ENCODE results near the gene NUTM1.
"Not testable (repeated sequence)": the region's sequence is repeated elsewhere in the genome, so short reads cannot be mapped to it uniquely, and the experiment has no call there.

The NUTM1 gene

GRCh38 chr15:34362047-34362773 is 19.1 kb downstream of the NUTM1 start:
- DNase-seq (ENCODE audit: low spot score): no peak

DNA sequence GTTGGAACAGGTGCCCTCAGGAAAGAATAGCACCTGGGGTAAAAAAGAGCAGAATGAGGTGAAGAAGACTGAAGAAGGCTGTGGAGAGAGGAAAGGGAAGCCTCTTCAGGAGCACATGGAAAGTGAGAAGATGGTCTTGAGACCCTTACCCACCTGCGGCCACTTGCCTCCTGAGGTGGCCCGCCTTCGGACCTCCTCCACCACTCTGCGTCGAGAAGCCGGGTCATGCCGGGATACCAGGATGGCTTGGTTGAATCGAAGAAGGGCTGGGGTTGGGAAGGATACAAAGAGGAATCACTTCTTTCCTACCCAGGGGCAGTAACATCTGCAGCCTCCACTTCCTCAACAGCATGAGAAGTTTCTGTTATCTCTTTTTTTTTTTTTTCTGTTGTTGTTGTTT is 20.9 kb downstream of the NUTM1 start:
- no peak for DNase-seq (ENCODE audit: low spot score)

DNA sequence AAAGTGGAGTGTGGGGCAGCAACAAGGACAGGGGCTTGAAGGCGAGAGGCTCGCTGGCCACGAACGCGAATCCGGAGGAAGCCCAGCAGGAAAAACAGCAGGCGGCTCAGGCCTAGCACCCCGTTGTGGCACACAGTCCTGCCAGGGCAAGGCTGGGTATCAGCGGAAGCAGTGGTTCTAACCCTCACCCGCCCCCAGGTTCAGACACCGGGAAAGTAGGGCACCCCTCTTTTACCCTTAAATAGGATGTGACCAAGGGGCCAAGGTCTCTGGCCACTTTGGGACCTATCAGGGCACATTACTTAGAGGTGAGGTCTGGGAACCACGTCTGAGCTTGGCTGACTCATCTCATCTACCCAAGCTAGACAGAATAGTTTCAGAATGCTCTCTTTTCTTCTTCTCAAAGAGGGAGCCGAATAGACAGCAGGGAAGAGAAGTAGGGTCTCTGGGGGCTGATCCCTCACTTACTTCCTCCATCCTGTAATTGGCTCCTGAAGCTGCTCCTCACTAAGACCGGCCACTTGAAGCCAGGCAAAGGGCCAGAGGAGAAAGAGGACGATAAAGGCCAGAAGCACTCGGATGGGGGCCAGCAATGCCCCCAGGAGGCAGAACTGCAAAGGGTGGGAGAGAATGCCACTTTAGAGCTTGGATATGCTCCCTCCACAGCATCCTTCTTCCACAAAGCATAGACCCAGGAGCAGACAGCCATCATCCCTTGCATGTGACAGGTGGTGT is 22.1 kb downstream of the NUTM1 start:
- no peak for DNase-seq (ENCODE audit: low spot score)

GRCh38 chr15:34365836-34366235 is 22.7 kb downstream of the NUTM1 start:
- peak; percentile 16 for DNase-seq (ENCODE audit: low spot score)

DNA sequence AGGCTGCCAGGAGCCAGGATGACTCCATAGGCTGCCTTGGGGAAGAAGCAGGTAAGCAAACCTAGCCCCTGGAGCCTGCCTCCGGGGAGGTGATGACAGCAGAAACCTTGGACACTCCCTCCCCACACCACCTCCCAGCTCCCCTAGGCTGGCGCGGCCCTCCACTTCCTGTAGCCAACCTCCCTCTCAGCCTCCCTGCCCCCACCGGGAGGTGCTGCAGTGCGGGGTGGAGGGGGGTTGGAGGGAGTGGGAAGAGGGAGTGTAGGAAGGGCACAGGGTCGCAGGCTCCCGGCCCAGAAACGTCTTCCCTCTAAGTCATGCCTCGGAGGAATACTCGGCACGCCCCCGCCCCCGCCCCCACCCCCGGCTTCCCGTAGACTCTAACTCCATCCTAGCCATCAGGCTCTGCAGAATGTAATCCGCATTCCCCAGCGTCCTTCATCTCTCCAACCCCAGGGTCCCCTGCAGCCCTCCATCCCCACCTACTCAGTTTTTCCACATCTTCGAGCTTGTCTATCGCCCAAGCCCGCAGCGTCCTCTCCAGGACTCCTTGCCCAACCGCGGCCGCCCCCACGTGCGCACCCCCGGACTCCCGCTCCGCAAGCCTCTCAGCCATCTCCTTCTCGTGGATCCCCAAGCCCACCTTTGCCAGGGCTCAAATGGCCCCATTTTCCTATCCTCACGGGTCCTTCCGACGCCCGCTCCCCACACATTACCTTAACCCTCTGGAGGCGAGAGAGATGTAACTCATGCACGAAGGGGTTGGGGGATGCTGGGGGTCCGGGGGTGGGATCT is 23.4 kb downstream of the NUTM1 start:
- peak; percentile 60 for DNase-seq (ENCODE audit: low spot score)

DNA sequence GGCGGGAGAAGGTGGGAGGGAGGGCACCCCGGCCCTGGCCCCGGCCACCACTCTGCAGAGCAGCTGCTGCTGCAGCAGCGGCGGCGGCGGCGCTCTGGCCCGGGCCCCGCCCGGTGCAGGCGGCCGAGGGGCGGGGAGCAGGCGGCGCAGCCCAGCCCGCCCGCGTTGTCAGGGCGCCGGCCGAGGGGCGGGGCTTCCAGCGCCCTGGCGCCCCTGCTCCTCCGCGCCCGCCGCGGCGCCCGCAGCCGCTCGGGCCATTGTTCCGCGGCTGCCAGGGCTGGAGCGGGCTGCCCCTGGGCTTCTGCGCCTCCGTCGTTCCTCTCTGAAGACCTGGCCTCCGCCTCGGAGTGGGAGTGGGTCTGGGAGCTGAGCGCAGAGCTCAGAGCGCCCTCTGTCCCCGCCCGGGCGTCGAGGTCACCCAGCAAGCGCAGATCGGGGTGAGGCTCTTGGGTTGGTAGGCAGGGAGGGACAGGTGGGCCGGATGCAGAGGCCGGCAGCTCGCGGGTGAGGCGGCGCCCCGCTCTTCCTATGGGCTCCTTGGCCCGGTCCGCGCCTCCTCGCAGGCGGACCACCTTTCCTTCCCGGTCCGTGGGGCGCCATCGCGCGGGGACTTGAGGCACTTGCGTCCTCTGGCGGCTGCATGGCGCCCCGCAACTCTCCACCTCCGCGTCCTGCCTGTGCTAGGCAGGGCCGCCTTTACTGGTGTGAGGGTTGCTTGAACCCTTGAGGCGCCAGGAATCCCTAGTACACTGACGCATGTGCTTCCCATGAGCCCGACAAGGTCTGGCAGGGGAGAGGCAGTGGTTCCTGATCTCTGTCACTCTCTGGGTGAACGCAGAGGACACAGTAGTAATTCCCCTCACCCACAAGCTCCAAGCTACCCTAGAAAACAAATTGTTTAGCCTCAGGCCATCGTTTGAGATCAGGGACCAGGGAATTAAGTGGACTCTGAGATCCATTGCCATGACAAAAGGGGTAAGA is 24.3 kb downstream of the NUTM1 start, which contains the start of gene LPCAT4:
Gene LPCAT4 (minus strand): TSS at position 96 of the 981 bp plus-strand sequence. CDS start 96 bp downstream, outside the sequence.
- DNase-seq (ENCODE audit: low spot score): peak; percentile 90

GRCh38 chr15:34370129-34370528 is 27.0 kb downstream of the NUTM1 start:
- DNase-seq (ENCODE audit: low spot score): no peak

DNA sequence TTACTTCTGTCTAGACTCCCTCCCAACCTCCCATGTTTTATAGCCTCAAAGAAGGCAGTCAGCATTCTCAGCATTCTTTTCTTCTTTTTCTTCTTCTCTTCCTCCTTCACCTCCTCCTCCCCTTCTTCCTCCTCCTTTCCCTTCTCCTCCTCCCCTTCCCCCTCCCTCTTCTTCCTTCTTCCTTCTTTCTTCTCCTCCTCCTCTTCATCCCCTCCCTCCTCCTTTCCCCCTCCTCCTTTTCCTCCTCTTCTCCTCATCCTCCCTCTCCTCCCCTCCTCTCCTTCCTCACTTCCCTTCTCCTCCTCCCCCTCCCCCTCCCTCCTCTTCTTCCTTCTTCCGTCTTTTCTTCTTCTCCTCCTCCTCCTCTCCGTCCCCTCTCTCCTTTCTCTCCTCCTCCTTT is 27.5 kb downstream of the NUTM1 start:
- no peak for DNase-seq (ENCODE audit: low spot score)

DNA sequence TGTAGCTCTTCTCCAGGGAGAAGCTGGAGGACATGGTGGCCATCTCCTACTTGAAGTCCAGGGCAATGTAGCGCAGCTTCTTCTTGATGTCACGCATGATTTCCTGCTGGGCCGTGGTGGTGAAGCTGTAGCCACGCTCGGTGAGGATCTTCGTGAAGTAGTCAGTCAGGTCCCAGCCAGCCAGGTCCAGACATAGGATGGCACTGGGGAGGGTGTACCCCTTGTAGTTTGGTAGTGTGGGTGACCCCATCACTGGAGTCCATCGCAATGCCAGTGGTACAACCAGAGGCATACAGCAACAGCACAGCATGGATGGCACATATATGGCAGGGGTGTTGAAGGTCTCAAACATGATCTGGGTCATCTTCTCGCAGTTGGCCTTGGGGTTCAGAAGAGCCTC is 30.8 kb downstream of the NUTM1 start:
- no peak for DNase-seq (ENCODE audit: low spot score)

DNA sequence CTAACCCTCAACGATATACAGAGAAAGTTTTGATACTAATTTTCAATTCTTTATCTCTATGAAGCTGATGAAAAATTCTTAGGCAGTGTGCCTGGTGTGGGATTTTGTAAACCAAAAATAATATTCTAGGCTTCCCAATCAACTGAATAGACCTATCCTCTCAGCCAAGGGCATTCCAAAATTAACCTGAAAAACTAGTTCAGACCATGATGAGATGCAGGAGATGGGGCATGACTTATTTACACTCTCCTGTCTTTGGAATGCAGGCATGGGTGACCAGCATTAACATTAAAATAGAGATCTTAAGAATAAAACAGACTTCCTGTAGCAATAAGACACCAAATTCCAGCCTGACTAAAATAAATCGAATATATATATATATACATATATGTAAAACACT is 31.7 kb downstream of the NUTM1 start:
- no peak for DNase-seq (ENCODE audit: low spot score)

GRCh38 chr15:34375541-34375940 is 32.4 kb downstream of the NUTM1 start:
- not testable (repeated sequence) for DNase-seq (ENCODE audit: low spot score)

GRCh38 chr15:34376856-34377255 is 33.7 kb downstream of the NUTM1 start:
- DNase-seq (ENCODE audit: low spot score): no peak

DNA sequence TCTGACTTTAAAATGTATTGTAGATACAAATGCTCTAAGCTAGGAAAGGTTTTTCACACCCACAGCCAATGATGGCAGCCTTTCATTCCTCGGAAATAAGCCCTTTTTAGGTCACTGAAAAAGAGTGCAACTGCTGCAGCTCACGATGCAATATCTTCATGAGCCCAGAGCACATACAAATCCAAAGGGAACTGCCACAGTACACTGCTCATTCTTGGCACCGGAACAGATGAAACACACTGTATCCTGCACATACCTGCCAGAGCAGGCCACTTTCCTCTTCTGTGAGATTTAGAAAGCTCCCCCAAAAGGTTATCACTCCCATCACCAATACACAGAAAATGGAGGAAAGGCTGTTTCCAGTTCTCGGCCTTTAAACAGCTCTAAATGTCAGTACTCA is 37.4 kb downstream of the NUTM1 start:
- not testable (repeated sequence) for DNase-seq (ENCODE audit: low spot score)

- DNase-seq (ENCODE audit: low spot score): not testable (repeated sequence)
Observed at GRCh38 chr15:34381829-34382521, 38.9 kb downstream of the NUTM1 start.

- DNase-seq (ENCODE audit: low spot score): not testable (repeated sequence)
Observed at GRCh38 chr15:34389594-34390086, 46.5 kb downstream of the NUTM1 start.

- not testable (repeated sequence) for DNase-seq (ENCODE audit: low spot score)
Observed at GRCh38 chr15:34392981-34393380, 49.9 kb downstream of the NUTM1 start.

- DNase-seq (ENCODE audit: low spot score): not testable (repeated sequence)
Observed at GRCh38 chr15:34397637-34398259, 54.6 kb downstream of the NUTM1 start.

- DNase-seq (ENCODE audit: low spot score): not testable (repeated sequence)
Observed at GRCh38 chr15:34403160-34403598, 60.1 kb downstream of the NUTM1 start.

DNA sequence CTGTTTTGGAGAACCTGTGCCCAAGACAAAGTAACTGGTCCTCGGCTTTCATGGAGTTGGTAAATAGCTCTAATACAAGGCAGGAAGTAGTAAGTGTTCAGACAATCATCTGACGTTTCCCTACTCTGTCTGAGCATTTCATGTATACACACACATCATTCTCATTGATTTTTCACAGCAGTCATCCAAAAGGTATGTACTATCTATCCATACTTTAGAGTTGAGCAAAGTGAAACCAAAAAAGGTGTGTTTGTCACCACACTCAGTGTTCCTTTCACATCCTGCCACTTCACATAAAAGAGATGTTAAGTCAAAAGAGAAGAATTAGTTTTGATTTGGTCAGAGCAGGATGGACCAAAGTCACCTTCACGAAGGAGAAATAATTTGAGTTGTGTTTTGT is 60.8 kb downstream of the NUTM1 start:
- not testable (repeated sequence) for DNase-seq (ENCODE audit: low spot score)
